BE2C (cell line): ENCODE data around the gene LDB2.

Experiments
- DNase-seq: peaks from one replicate; pipeline ENCODE4 v3.0.0-alpha.2; 2020
- H3K27me3 ChIP-seq: fragments of 250-450 bp; sonication (Bioruptor Pico); 2 replicates; pipeline ENCODE4 v1.5.1; 2020; ENCODE audit warnings: mild to moderate bottlenecking
- H3K36me3 ChIP-seq: fragments of 250-450 bp; sonication (Bioruptor Pico); 2 replicates; pipeline ENCODE4 v1.5.1; 2020; ENCODE audit warnings: mild to moderate bottlenecking
- H3K4me1 ChIP-seq: fragments of 250-450 bp; sonication (Bioruptor Pico); 2 replicates; pipeline ENCODE4 v1.5.1; 2020
- H3K4me3 ChIP-seq: 2 replicates; pipeline ENCODE4 v1.5.1; 2011; ENCODE audit warnings: low read depth, low read length
- H3K9me3 ChIP-seq: fragments of 250-450 bp; sonication (Bioruptor Pico); 2 replicates; pipeline ENCODE4 v1.5.1; 2020
- CTCF ChIP-seq: IDR thresholded peaks from 2 replicates; pipeline ENCODE4 v1.5.1; 2012; ENCODE audit warnings: mild to moderate bottlenecking, low read depth, low read length

Gene LDB2

DNA sequence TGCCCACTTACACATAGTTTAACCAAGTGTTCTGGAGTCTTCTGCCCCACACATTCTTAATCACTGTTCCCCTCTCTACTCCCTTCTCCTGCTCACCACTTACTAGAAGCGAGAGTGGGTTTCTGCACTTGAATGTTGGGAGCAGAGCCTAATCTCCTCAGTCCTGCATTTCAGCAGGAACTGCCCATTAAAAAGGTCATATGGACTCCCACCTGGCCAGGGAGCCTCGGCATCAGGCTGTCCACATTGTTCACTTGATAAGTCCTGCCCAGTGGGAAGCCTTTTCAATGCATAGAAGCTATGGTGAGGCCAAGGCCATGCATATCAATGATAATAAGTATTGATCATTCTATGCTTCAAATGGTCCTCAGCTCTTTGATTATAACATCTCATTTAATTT, 144.3 kb downstream of the LDB2 start:
- no peak for DNase-seq
- Histone ChIP-seq H3K27me3 (no peaks in the 10 kb centered on the region), H3K4me3 (no peak overlapping the region)

DNA sequence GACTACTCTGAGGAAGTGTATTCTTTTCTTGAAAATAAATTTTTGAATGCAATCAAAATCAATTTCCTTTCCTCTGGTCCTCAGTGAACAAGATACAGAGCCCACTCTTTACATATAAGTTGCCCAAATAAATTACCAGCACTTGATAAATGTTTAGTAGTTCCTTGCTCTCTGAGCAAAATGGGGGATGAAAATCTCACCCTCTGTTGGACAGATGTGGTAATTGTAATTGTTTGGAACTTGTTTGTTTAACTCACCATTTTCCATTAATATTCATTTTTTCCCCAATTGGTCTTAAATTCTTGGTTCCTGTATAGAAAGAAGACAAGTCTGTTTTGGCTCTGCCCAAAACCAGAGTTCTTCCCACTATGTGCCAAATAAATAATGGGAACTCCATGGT, 146.3 kb downstream of the LDB2 start:
- no peak for DNase-seq
- H3K9me3 ChIP-seq: no peaks in the 10 kb centered on the region
- H3K4me1 ChIP-seq: peaks cover 26% of the 10 kb centered on the region
- H3K4me3 ChIP-seq: no peak overlapping the region
- no peaks in the 10 kb centered on the region for H3K27me3 ChIP-seq
- peak; percentile 49 for TF ChIP-seq CTCF
- H3K36me3 ChIP-seq: no peaks in the 10 kb centered on the region

More for the DNA sequence above, 144.3 kb downstream of the LDB2 start:
- Histone ChIP-seq H3K36me3 (peaks cover 3% of the 10 kb centered on the region; the same call in 1 of the 2 replicates), H3K9me3 (no peaks in the 10 kb centered on the region), H3K4me1 (peaks cover 32% of the 10 kb centered on the region)
- no peak for TF ChIP-seq CTCF

DNA sequence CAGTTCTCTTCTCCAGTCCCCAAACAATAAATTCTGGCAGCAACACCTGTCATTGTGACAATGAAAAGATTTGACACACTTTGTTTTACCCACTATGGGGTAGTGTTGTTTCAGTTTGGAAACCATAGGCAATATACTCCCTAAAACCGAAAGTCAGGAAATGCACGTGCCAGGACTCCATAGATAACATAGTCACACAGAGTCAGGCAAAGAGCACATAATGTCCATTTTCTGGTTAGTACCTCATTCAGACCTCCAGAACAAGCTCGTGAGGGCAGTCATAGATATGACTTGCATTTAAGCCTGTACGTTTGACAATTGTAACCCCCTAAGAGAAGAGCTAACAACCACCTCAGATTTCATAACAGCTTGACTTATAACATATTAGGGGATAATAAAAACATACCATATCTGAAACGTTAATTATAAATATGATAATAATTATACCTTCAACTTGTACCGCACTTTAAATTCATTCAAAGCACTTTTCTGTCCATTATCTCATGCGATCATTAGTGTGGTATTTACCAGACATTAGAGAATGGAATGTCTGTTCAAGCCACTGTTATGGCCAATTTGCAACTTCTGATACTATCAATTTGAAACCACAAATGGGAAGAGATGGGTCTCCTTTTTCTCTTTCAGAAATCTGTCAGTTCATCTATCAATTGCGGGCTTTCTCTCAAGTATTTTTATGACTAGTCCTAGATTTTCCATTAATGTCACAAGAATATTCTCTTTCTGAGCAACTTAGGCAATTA, 147.4 kb downstream of the LDB2 start:
- no peaks in the 10 kb centered on the region for H3K36me3 ChIP-seq
- no peaks in the 10 kb centered on the region for H3K9me3 ChIP-seq
- 0 out of 2 replicates have a peak, but pooled peaks have one; percentile 7 for TF ChIP-seq CTCF
- H3K4me3 ChIP-seq: peak overlapping the region; percentile 31
- peaks cover 23% of the 10 kb centered on the region for H3K4me1 ChIP-seq
- H3K27me3 ChIP-seq: no peaks in the 10 kb centered on the region
- peak; percentile 21 for DNase-seq

GRCh38 chr4:16750216-16750615, 148.2 kb downstream of the LDB2 start:
- H3K36me3 ChIP-seq: no peaks in the 10 kb centered on the region
- H3K4me1 ChIP-seq: peaks cover 23% of the 10 kb centered on the region
- H3K27me3 ChIP-seq: no peaks in the 10 kb centered on the region
- TF ChIP-seq CTCF: no peak
- no peak for DNase-seq
- H3K4me3 ChIP-seq: no peak overlapping the region
- no peaks in the 10 kb centered on the region for H3K9me3 ChIP-seq

GRCh38 chr4:16745887-16746286, 152.6 kb downstream of the LDB2 start:
- no peak for DNase-seq
- Histone ChIP-seq H3K4me1 (peaks cover 21% of the 10 kb centered on the region), H3K4me3 (no peak overlapping the region), H3K36me3 (no peaks in the 10 kb centered on the region), H3K27me3 (no peaks in the 10 kb centered on the region), H3K9me3 (no peaks in the 10 kb centered on the region)
- TF ChIP-seq CTCF: no peak

GRCh38 chr4:16745009-16745635, 153.3 kb downstream of the LDB2 start:
- no peaks in the 10 kb centered on the region for H3K9me3 ChIP-seq
- no peak for TF ChIP-seq CTCF
- no peak for DNase-seq
- no peak overlapping the region for H3K4me3 ChIP-seq
- H3K36me3 ChIP-seq: no peaks in the 10 kb centered on the region
- H3K4me1 ChIP-seq: peaks cover 18% of the 10 kb centered on the region
- H3K27me3 ChIP-seq: no peaks in the 10 kb centered on the region
